ENCODE results near the gene WDR4. TPM values are rescaled to one million over a fixed set of nuclear protein-coding genes. Genes with fewer than 3 reads are reported as not detected.

WDR4 gene
- total and polyA plus RNA-seq, 2 experiments from 2014 or later = 22.5 to 50.2 TPM

DNA sequence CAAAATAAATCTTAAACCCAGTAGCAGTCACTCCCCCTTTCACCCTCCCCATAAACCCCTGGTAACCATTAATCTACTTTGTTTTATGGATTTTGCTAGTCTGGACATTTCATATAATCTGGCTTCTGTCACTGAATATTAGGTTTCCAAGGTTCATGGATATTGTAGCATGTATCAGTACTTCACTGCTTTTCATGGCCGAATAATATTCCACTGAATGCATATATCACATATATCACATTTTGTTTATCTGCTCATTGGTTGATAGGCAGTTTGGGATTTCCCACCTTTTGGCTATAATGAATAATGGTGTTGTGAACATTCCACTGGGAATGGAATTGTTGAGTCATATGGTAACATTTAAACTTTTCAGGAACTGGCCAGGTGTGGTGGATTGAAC lies 4.6 kb upstream of the WDR4 start:
- DNase-seq (ENCODE audit: low spot score) (no peak), ATAC-seq (no peak)
- H3K4me3 ChIP-seq = no peak overlapping the region
- H3K4me3 Mint-ChIP-seq = no peak overlapping the region
- H3K36me3 ChIP-seq (ENCODE audit: insufficient read depth) = peaks cover 3% of the 10 kb centered on the region; the same call in 1 of the 2 replicates
- H3K4me1 Mint-ChIP-seq = peaks cover 11% of the 10 kb centered on the region; the same call in 2 of the 3 replicates
- no peak overlapping the region for H3K4me2 ChIP-seq
- H3K9me2 ChIP-seq (ENCODE audit: insufficient read depth) = no peaks in the 10 kb centered on the region
- H3K36me3 Mint-ChIP-seq (ENCODE audit: low read depth) = peaks cover 11% of the 10 kb centered on the region; the same call in 2 of the 3 replicates
- no peak for TF ChIP-seq EZH2phosphoT487 (IDR thresholded peaks at IDR 0.05; ENCODE audit: unreplicated experiment)
- TF ChIP-seq STAT1 (IDR thresholded peaks at IDR 0.05; ENCODE audit: unreplicated experiment) = no peak
- no peak for TF ChIP-seq EZH2 (IDR thresholded peaks at IDR 0.05; ENCODE audit: low read depth, unreplicated experiment)
- TF ChIP-seq, protein P1, sequence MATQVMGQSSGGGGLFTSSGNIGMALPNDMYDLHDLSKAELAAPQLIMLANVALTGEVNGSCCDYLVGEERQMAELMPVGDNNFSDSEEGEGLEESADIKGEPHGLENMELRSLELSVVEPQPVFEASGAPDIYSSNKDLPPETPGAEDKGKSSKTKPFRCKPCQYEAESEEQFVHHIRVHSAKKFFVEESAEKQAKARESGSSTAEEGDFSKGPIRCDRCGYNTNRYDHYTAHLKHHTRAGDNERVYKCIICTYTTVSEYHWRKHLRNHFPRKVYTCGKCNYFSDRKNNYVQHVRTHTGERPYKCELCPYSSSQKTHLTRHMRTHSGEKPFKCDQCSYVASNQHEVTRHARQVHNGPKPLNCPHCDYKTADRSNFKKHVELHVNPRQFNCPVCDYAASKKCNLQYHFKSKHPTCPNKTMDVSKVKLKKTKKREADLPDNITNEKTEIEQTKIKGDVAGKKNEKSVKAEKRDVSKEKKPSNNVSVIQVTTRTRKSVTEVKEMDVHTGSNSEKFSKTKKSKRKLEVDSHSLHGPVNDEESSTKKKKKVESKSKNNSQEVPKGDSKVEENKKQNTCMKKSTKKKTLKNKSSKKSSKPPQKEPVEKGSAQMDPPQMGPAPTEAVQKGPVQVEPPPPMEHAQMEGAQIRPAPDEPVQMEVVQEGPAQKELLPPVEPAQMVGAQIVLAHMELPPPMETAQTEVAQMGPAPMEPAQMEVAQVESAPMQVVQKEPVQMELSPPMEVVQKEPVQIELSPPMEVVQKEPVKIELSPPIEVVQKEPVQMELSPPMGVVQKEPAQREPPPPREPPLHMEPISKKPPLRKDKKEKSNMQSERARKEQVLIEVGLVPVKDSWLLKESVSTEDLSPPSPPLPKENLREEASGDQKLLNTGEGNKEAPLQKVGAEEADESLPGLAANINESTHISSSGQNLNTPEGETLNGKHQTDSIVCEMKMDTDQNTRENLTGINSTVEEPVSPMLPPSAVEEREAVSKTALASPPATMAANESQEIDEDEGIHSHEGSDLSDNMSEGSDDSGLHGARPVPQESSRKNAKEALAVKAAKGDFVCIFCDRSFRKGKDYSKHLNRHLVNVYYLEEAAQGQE (IDR thresholded peaks at IDR 0.05; ENCODE audit: unreplicated experiment) = no peak
- no peak for TF ChIP-seq ZNF331 (CRISPR knock-in tag; IDR thresholded peaks at IDR 0.05; ENCODE audit: low read depth)
- no peak for TF ChIP-seq ZNF114 (CRISPR knock-in tag; IDR thresholded peaks at IDR 0.05)
- TF ChIP-seq, protein P2, sequence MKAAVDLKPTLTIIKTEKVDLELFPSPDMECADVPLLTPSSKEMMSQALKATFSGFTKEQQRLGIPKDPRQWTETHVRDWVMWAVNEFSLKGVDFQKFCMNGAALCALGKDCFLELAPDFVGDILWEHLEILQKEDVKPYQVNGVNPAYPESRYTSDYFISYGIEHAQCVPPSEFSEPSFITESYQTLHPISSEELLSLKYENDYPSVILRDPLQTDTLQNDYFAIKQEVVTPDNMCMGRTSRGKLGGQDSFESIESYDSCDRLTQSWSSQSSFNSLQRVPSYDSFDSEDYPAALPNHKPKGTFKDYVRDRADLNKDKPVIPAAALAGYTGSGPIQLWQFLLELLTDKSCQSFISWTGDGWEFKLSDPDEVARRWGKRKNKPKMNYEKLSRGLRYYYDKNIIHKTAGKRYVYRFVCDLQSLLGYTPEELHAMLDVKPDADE (IDR thresholded peaks at IDR 0.05) = no peak
- no peak for TF ChIP-seq POLR2AphosphoS5 (IDR thresholded peaks at IDR 0.05; ENCODE audit: low read depth)
- no peaks in the 10 kb centered on the region for H3K27me3 ChIP-seq (ENCODE audit: insufficient read depth)
- no peak overlapping the region for H3K27ac ChIP-seq (ENCODE audit: low read depth)
- H3K27me3 Mint-ChIP-seq (ENCODE audit: insufficient read depth, low read depth, poor library complexity) = peaks cover 9% of the 10 kb centered on the region
- H3K79me2 ChIP-seq (replicated peaks; ENCODE audit: insufficient read depth) = peaks cover 18% of the 10 kb centered on the region
- peaks cover 13% of the 10 kb centered on the region for H3F3A ChIP-seq (replicated peaks; ENCODE audit: low read depth)
- no peak overlapping the region for H2AFZ ChIP-seq
- H3K4me1 ChIP-seq (ENCODE audit: insufficient read depth) = peaks cover 13% of the 10 kb centered on the region
- H4K20me1 ChIP-seq (replicated peaks; ENCODE audit: insufficient read depth) = no peaks in the 10 kb centered on the region; the same call in 1 of the 2 replicates
- peaks cover 4% of the 10 kb centered on the region; the same call in 2 of the 3 replicates for H3K9me3 Mint-ChIP-seq
- no peak overlapping the region for H3K27ac Mint-ChIP-seq

DNA sequence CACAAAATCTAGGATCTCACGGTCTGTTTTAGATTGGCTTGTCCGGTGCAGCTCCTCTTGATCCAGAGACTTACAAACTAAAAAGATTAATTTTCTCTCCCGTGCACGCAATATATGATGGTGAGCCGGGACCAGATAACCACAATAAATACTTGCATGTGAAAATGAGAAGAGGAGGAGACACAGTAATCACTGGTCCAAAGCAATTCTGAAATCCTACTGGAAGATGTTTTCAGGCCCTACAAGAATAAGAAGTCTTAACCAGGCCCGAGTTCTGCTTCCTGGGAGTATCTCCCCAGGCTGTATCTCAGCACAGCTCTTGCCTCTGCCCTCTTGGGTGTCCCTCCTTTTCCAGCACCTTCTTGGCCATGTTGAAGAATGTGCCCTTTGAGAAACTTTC lies 1.0 kb upstream of the WDR4 start:
- Mint-ChIP-seq H3K27me3 (ENCODE audit: insufficient read depth, low read depth, poor library complexity) (peaks cover 15% of the 10 kb centered on the region), H3K27ac (peak overlapping the region; percentile 99), H3K4me1 (peaks cover 13% of the 10 kb centered on the region), H3K36me3 (ENCODE audit: low read depth) (peaks cover 40% of the 10 kb centered on the region), H3K4me3 (peak overlapping the region; percentile 95), H3K9me3 (peaks cover 4% of the 10 kb centered on the region; the same call in 2 of the 3 replicates)
- Histone ChIP-seq H3K4me2 (peak overlapping the region; percentile 90), H3K79me2 (replicated peaks; ENCODE audit: insufficient read depth) (peaks cover 51% of the 10 kb centered on the region), H3F3A (replicated peaks; ENCODE audit: low read depth) (peaks cover 21% of the 10 kb centered on the region), H3K27ac (ENCODE audit: low read depth) (peak overlapping the region; percentile 57; the same call in 1 of the 2 replicates), H4K20me1 (replicated peaks; ENCODE audit: insufficient read depth) (peaks cover 13% of the 10 kb centered on the region), H3K4me1 (ENCODE audit: insufficient read depth) (peaks cover 13% of the 10 kb centered on the region), H3K4me3 (peak overlapping the region; percentile 89), H3K9me2 (ENCODE audit: insufficient read depth) (no peaks in the 10 kb centered on the region), H3K36me3 (ENCODE audit: insufficient read depth) (peaks cover 12% of the 10 kb centered on the region), H2AFZ (no peak overlapping the region), H3K27me3 (ENCODE audit: insufficient read depth) (no peaks in the 10 kb centered on the region)
- ATAC-seq = no peak
- DNase-seq (ENCODE audit: low spot score) = no peak
- TF ChIP-seq POLR2AphosphoS5 (IDR thresholded peaks at IDR 0.05; ENCODE audit: low read depth) (no peak), STAT1 (IDR thresholded peaks at IDR 0.05; ENCODE audit: unreplicated experiment) (no peak), EZH2 (IDR thresholded peaks at IDR 0.05; ENCODE audit: low read depth, unreplicated experiment) (no peak), CREB1 (CRISPR knock-in tag; IDR thresholded peaks at IDR 0.05; ENCODE audit: low read depth) (no peak), ZNF331 (CRISPR knock-in tag; IDR thresholded peaks at IDR 0.05; ENCODE audit: low read depth) (no peak), EZH2phosphoT487 (IDR thresholded peaks at IDR 0.05; ENCODE audit: unreplicated experiment) (no peak), JUNB (IDR thresholded peaks at IDR 0.05; ENCODE audit: unreplicated experiment) (no peak), ZNF114 (CRISPR knock-in tag; IDR thresholded peaks at IDR 0.05) (no peak), NANOG (IDR thresholded peaks at IDR 0.05; ENCODE audit: borderline replicate concordance) (no peak)
- TF ChIP-seq, protein P3, sequence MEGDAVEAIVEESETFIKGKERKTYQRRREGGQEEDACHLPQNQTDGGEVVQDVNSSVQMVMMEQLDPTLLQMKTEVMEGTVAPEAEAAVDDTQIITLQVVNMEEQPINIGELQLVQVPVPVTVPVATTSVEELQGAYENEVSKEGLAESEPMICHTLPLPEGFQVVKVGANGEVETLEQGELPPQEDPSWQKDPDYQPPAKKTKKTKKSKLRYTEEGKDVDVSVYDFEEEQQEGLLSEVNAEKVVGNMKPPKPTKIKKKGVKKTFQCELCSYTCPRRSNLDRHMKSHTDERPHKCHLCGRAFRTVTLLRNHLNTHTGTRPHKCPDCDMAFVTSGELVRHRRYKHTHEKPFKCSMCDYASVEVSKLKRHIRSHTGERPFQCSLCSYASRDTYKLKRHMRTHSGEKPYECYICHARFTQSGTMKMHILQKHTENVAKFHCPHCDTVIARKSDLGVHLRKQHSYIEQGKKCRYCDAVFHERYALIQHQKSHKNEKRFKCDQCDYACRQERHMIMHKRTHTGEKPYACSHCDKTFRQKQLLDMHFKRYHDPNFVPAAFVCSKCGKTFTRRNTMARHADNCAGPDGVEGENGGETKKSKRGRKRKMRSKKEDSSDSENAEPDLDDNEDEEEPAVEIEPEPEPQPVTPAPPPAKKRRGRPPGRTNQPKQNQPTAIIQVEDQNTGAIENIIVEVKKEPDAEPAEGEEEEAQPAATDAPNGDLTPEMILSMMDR (conservative IDR thresholded peaks at IDR 0.05; ENCODE audit: low read depth in 2 of 2) = no peak
- TF ChIP-seq, protein P2 (IDR thresholded peaks at IDR 0.05) = no peak
- TF ChIP-seq, protein P1 (IDR thresholded peaks at IDR 0.05; ENCODE audit: unreplicated experiment) = no peak

Measured in GM23338 (cell line).